NCI-H1092 treated with DMSO at 0.1 percent for 48 hours (cell line): ENCODE results near the gene DPEP3.
"Not testable (repeated sequence)": the region's sequence is repeated elsewhere in the genome, so short reads cannot be mapped to it uniquely, and the experiment has no call there.

Experiments used
- DNase-seq: peaks from one replicate; lab custom pipeline; 2025; lab: John Stamatoyannopoulos, UW

The DPEP3 gene

GRCh38 chr16:67993207-67994039 is 13.1 kb upstream of the DPEP3 start:
- DNase-seq = peak; percentile 53

- DNase-seq = no peak
Measured at GRCh38 chr16:67992661-67993206, 12.4 kb upstream of the DPEP3 start.

GRCh38 chr16:67990018-67990386 is 9.7 kb upstream of the DPEP3 start:
- DNase-seq = no peak

GRCh38 chr16:67989322-67990017 is 9.2 kb upstream of the DPEP3 start:
- no peak for DNase-seq

- no peak for DNase-seq
Measured at GRCh38 chr16:67988675-67989074, 8.4 kb upstream of the DPEP3 start.

GRCh38 chr16:67987460-67988160 is 7.3 kb upstream of the DPEP3 start:
- DNase-seq = no peak

GRCh38 chr16:67986949-67987348 is 6.7 kb upstream of the DPEP3 start:
- DNase-seq = no peak

GRCh38 chr16:67982011-67982696 is 1.9 kb upstream of the DPEP3 start:
- DNase-seq = no peak

GRCh38 chr16:67977469-67978227 is 2.7 kb downstream of the DPEP3 start:
- no peak for DNase-seq

- no peak for DNase-seq
Measured at GRCh38 chr16:67977005-67977404, 3.3 kb downstream of the DPEP3 start.

- no peak for DNase-seq
Measured at GRCh38 chr16:67976205-67976604, 4.1 kb downstream of the DPEP3 start.

GRCh38 chr16:67975321-67976105 is 4.8 kb downstream of the DPEP3 start:
- DNase-seq = no peak

- DNase-seq = not testable (repeated sequence)
Measured at GRCh38 chr16:67972285-67972684, 8.0 kb downstream of the DPEP3 start.

GRCh38 chr16:67971111-67971510 is 9.2 kb downstream of the DPEP3 start:
- no peak for DNase-seq

GRCh38 chr16:67969254-67970039 is 10.9 kb downstream of the DPEP3 start:
- DNase-seq = no peak

GRCh38 chr16:67968400-67969253 is 11.7 kb downstream of the DPEP3 start, which contains the start of gene SLC12A4:
Gene SLC12A4, minus strand, starts transcription at chr16:67968637. Its CDS starts 84 bp downstream, at chr16:67968553.
- DNase-seq = no peak

- DNase-seq = no peak
Measured at GRCh38 chr16:67967958-67968399, 12.3 kb downstream of the DPEP3 start.

- DNase-seq = no peak
Measured at GRCh38 chr16:67967183-67967957, 12.9 kb downstream of the DPEP3 start.
